GM21367 (cell line): Measurements from ENCODE around the gene MINDY3.
"Not testable (repeated sequence)": the region's sequence is repeated elsewhere in the genome, so short reads cannot be mapped to it uniquely, and the experiment has no call there.

Source experiments
- ATAC-seq: cut with Tn5 transposase; IDR thresholded peaks from one replicate; pipeline ENCODE4 v1.9.1; 2021; ENCODE audit not compliant: unreplicated experiment

The MINDY3 gene

DNA sequence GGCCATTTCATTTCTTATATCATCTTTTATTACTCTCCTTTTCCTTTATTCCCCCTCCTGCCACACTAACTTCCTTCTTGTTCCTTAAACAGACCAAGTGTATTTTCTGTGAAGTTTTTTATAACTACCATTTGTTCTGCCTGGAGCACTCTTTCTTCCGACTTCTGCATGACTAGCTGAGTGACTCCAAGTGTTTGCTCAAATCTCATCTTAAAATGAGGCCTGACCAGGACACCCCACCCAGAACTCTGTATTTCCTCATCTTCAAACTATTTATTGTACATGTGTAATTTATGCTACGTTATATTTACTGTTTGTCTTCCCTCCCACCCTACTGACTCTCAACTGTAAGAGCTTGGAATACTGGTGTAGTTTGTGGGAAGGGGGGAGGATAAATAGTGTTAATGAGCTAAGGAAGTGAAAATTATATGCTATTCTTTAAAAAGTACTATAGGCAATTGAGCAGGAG, 3.2 kb downstream of the MINDY3 start:
- no peak for ATAC-seq

DNA sequence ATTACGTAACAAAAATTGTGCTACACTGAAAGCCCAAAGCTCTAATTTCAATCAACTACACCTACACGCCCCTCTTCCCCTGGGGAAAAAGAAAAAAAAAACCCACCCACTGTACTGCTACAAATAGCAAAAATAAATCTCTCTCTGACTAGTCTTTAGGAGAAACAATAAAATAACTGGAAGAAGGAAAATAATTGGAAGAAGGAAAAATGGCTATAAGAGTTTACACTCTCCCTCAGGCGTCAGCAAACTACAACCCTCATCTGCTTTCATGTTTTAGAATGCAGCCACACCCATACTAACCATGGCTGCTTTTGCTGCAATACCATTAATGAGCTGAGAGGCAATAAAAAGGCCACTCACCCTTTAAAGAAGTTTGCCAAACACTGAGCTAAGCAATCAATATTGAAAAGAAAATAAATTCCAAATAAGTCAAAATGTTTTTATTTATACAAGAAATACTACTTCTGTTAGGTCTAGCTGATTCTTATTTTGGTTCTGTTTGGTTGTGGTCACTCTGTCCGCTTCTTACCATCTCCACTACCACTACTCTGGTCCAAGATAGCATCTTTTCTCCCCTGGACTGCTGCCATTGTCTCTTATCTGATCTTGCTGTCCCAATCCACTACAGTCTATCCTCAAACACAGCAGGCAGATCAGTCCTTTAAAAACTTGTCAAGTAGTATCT, 3.8 kb downstream of the MINDY3 start:
- ATAC-seq, result no peak

DNA sequence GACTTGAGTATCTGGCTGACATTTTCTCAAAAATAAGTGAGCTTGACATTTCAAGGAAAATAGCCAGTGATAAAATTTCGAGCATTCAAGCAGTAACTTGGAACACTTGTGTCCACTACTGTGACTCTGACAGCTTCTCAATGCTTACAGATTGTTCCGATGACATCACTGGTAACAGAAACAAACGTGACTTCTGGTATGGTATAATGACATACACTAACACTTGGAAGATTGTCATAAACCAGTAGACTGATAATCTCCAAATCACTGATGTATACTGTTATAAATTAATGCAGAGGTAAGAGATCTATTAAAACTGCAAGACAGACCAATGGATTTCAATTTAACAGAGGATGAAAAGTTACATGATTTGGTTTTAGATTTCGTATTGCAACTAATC, 6.5 kb downstream of the MINDY3 start:
- ATAC-seq, result no peak

GRCh38 chr10:15852111-15852557, 8.2 kb downstream of the MINDY3 start:
- no peak for ATAC-seq

GRCh38 chr10:15850337-15850978, 9.8 kb downstream of the MINDY3 start:
- ATAC-seq, result not testable (repeated sequence)

DNA sequence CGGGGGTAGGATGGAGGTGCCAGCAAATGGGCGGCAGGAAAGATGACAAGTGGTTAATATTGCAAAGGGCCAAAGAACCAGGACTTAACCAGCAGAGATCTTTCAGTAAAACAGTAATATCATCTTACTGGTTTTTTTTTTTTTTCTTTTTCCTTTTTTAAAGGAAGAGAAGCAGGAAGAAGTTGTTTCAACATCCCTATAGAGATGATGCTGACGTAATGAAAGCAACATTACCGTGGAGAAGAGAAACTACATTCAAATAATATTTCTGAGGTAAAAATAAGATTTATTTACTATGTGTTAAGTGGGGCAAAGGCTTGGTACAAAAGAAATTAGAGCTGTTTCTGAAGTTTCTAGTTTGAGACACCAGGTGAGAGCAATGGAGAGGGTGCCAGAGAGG, 11.0 kb downstream of the MINDY3 start:
- no peak for ATAC-seq

DNA sequence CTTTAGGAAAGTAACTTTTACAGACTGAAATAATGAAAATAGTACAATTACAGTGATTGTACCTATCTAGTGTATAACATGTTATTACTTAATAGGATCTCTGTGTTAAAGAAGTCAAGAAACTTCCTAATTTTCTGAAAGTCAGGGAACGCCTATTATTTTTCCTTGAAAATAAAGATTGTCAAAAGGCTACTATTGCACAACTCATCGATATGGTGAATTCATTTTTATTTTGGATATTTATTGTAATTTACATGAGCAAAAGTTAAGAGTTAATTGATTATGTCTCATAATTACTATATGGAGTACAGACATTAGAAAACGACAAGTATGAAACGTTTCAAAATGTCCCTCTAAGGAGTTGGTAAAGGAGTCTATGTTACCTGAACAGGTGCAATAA, 12.8 kb downstream of the MINDY3 start:
- no peak for ATAC-seq

- no peak for ATAC-seq
These were observed 15.8 kb downstream of the MINDY3 start for GRCh38 chr10:15844517-15844916.

- ATAC-seq, result no peak
These were observed 16.6 kb downstream of the MINDY3 start for GRCh38 chr10:15843695-15844094.

GRCh38 chr10:15842556-15843169, 17.6 kb downstream of the MINDY3 start:
- no peak for ATAC-seq

- no peak for ATAC-seq
These were observed 18.6 kb downstream of the MINDY3 start for GRCh38 chr10:15841696-15842095.

GRCh38 chr10:15836807-15837206, 23.5 kb downstream of the MINDY3 start:
- no peak for ATAC-seq

DNA sequence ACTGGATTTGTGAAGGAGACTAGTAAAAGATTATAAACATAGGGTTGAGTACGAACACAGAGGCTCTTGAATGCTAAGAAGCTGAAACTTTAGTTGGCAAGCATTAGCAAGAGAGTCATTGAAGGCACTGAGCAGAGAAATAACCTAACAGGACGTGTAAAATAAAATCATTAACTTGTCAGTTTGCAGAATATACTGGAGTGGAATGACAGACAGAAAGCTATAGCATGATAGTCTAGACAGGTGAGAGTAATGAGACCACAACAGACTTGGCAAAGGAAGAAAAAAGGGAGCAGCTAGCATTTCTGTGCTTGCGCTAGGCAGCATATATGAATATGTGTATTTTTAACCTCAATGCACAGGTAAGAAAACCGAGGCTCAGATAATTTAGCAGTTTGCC, 30.8 kb downstream of the MINDY3 start:
- no peak for ATAC-seq

GRCh38 chr10:15824498-15824897, 35.8 kb downstream of the MINDY3 start:
- no peak for ATAC-seq

GRCh38 chr10:15822131-15822530, 38.2 kb downstream of the MINDY3 start:
- no peak for ATAC-seq

GRCh38 chr10:15821046-15821683, 39.1 kb downstream of the MINDY3 start:
- no peak for ATAC-seq

DNA sequence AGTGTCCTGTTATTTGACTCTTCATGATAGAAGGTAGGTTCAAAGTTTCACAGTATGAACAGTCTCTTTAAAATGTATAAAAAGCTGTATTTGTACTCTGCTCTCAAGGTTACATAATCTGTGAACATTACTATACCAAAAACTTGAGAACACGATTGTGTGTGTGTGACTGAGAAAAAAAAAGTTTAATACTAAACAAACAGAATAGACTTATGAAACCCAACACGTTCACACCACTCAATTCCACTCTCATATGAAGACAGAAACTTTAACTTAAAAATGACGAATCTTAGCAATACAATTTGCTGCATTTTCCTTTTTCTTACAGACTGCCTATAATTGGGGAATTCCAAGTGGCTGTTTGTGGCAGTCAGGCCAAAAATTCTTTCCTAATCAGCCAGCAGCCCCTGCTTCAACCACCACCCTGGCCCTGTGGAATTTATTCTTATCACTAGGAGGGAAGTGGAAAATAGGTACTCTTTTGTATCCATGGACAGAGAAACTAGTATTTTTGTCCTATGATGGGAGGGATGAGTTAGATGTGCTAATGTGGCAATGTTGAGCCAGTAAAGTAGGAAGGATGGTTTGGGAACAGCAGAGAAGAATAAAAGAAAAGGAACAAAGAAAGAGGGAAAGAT, 42.8 kb downstream of the MINDY3 start:
- no peak for ATAC-seq

- ATAC-seq, result no peak
These were observed 44.9 kb downstream of the MINDY3 start for GRCh38 chr10:15815242-15815885.

- ATAC-seq, result no peak
These were observed 45.7 kb downstream of the MINDY3 start for GRCh38 chr10:15814565-15814964.

GRCh38 chr10:15813415-15813814, 46.9 kb downstream of the MINDY3 start:
- no peak for ATAC-seq

GRCh38 chr10:15809450-15809849, 50.9 kb downstream of the MINDY3 start:
- ATAC-seq, result no peak
